ENCODE results near the gene PAF1.
A peak's percentile ranks its signal among the peaks of the same experiment; 100 is the strongest.

Gene PAF1

GRCh38 chr19:39416152-39417120 is 25.5 kb upstream of the PAF1 start:
- DNase-seq (ENCODE audit: low spot score), result no peak

GRCh38 chr19:39415111-39416046 is 24.5 kb upstream of the PAF1 start:
- DNase-seq (ENCODE audit: low spot score), result no peak

GRCh38 chr19:39413911-39414608 is 23.2 kb upstream of the PAF1 start:
- peak; percentile 63 for DNase-seq (ENCODE audit: low spot score)

GRCh38 chr19:39413272-39413910 is 22.5 kb upstream of the PAF1 start:
- DNase-seq (ENCODE audit: low spot score), result peak; percentile 85

GRCh38 chr19:39412867-39413271 is 22.0 kb upstream of the PAF1 start:
- DNase-seq (ENCODE audit: low spot score), result peak; percentile 22

- DNase-seq (ENCODE audit: low spot score), result peak; percentile 95
Observed at GRCh38 chr19:39412100-39412866, 21.4 kb upstream of the PAF1 start, which contains the start of gene PLEKHG2. PLEKHG2 (plus strand) TSS chr19:39412669; CDS start chr19:39414087, 1,418 bp downstream.

GRCh38 chr19:39411832-39412099 is 20.9 kb upstream of the PAF1 start:
- peak; percentile 73 for DNase-seq (ENCODE audit: low spot score)

- no peak for DNase-seq (ENCODE audit: low spot score)
Observed at GRCh38 chr19:39411081-39411831, 20.4 kb upstream of the PAF1 start.

- DNase-seq (ENCODE audit: low spot score), result no peak
Observed at GRCh38 chr19:39410831-39411080, 19.9 kb upstream of the PAF1 start.

- DNase-seq (ENCODE audit: low spot score), result peak; percentile 73
Observed at GRCh38 chr19:39410017-39410830, 19.3 kb upstream of the PAF1 start.

GRCh38 chr19:39409208-39410016 is 18.5 kb upstream of the PAF1 start:
- peak; percentile 89 for DNase-seq (ENCODE audit: low spot score)

- no peak for DNase-seq (ENCODE audit: low spot score)
Observed at GRCh38 chr19:39408392-39409207, 17.7 kb upstream of the PAF1 start.

- peak; percentile 30 for DNase-seq (ENCODE audit: low spot score)
Observed at GRCh38 chr19:39407660-39408391, 16.9 kb upstream of the PAF1 start.

GRCh38 chr19:39407410-39407659 is 16.4 kb upstream of the PAF1 start:
- no peak for DNase-seq (ENCODE audit: low spot score)

- peak; percentile 93 for DNase-seq (ENCODE audit: low spot score)
Observed at GRCh38 chr19:39406656-39407409, 15.9 kb upstream of the PAF1 start, which contains the start of gene ZFP36. ZFP36 (plus strand) TSS chr19:39406847; CDS start chr19:39406905, 58 bp downstream.

GRCh38 chr19:39405958-39406655 is 15.2 kb upstream of the PAF1 start:
- DNase-seq (ENCODE audit: low spot score), result no peak
